Right ventricle myocardium superior (tissue), 1 donor: ENCODE measurements around the gene NAT8L. TPM values are rescaled to one million over a fixed set of nuclear protein-coding genes. Genes with fewer than 3 reads are reported as not detected.

ENCODE experiments used
- ATAC-seq: fragments of 200-7000 bp; cut with Tn5 transposase; one replicate; pipeline ENCODE4 v1.9.1; 2020; ENCODE audit warnings: mild to moderate bottlenecking; ENCODE audit not compliant: poor library complexity
- DNase-seq: peaks from one replicate; pipeline ENCODE4 v3.0.0-alpha.2; 2020
- intact Hi-C: fragments of 100-400 bp; cut with DNase I; formaldehyde crosslinking; loops from one replicate; pipeline ENCODE4 v1.11.2; 2022
- total RNA-seq: library from RNA; stranded (reverse); fragmentation: NEBNext Ultra II Directional; extraction: Animal tissue kit (Norgen Biotek cat#: 25700); gene quantifications from one replicate; pipeline ENCODE4 v1.2.1, GENCODE V29; 2021
- donor health status: DM: no; HTN: yes; CAD: no; lungs with severe emphysema.

The NAT8L gene
- total RNA-seq, 1 donor from 2014 or later = 1.00 TPM

- no peak for ATAC-seq
- intact Hi-C loops = no loop called here
- DNase-seq = no peak
These were observed 44.9 kb downstream of the NAT8L start for GRCh38 chr4:2103843-2104547.

- intact Hi-C loops = no loop called here
These were observed 45.6 kb downstream of the NAT8L start for GRCh38 chr4:2104556-2105345.

DNA sequence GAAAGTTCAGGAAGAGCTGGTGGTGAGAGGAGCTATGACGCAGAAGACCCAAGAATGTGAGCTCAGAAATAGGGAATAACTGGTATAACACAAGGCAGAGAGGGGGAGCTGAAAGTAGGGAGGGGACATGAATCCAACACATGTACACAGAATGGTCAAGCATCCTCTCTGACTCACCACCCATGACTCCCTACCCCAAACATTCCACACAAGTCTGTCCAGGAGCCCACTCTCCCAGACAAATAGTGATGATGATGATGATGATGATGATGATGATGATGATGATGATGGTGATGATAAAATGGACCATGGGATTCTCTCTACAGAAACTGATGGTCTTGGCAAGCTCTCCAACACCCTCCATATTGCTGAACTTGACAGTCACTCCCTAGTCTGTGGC, 46.4 kb downstream of the NAT8L start:
- DNase-seq = no peak
- no peak for ATAC-seq
- intact Hi-C loops = no loop called here

More at GRCh38 chr4:2104556-2105345, 45.6 kb downstream of the NAT8L start:
- ATAC-seq = no peak
- no peak for DNase-seq

- ATAC-seq (no peak), DNase-seq (no peak)
- intact Hi-C loops = no loop called here
These were observed 57.7 kb downstream of the NAT8L start for GRCh38 chr4:2116687-2117400.

Other genes starting within 250 kb of the NAT8L start
- gene LETM1, start 203.2 kb upstream of the NAT8L start, total RNA-seq = 41.8 TPM
- gene NSD2, start 187.9 kb upstream of the NAT8L start, total RNA-seq = 32.6 TPM
- 10.4 TPM for gene NELFA, start 50.4 kb upstream of the NAT8L start, total RNA-seq
- gene HAUS3, start 182.8 kb downstream of the NAT8L start, total RNA-seq = 5.7 TPM
- gene POLN, start 182.8 kb downstream of the NAT8L start, total RNA-seq = 2.3 TPM
- gene MXD4, start 202.8 kb downstream of the NAT8L start, total RNA-seq = 31.5 TPM